Measurements from ENCODE around the gene SKOR1. TPM values are rescaled to one million over a fixed set of nuclear protein-coding genes. Genes with fewer than 3 reads are reported as not detected.

Gene SKOR1
- total and polyA plus RNA-seq, 2 of the 8 experiments (the other 6 are each of a cell fraction or from before 2014, with no cell fraction given), result 0.03 to 0.11 TPM

DNA sequence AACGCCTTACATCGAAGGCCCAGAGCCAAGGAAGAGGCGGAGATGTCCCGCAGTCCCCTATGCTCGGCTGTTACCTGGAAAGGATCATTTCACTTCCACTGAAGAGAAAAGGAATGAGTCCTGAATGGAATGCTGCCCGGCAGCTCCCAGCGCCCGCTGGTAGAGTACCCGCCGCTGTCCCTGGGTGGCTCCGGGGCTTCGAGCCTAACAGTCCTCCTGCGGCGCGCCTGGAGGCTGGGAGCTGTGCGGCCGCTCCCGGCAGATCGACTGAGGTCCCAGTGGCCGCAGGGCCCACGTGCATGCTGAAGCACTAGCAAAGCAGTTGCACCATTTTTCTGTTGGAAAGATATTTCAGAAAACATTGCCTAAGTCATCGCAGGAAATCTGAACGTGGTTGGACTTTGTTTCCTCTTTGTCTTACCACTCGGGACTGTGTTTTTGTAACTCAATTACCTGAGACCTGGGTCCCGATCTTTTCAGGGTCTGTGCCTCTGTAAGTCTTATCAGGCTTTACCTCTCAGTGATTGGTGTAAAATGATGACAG lies 13.6 kb downstream of the SKOR1 start (continued):
- TF ChIP-seq RNF2 (IDR thresholded peaks at IDR 0.05; ENCODE audit: borderline replicate concordance, low read depth, low read length, missing control alignments, poor library complexity, severe bottlenecking) (no peak), GABPA (IDR thresholded peaks at IDR 0.05; ENCODE audit: borderline replicate concordance, insufficient read depth, low read length) (no peak), HDAC6 (IDR thresholded peaks at IDR 0.05; ENCODE audit: low read depth, low read length) (no peak), TCF12 (IDR thresholded peaks at IDR 0.05; ENCODE audit: low read depth, low read length) (no peak), CBX8 (IDR thresholded peaks at IDR 0.05; ENCODE audit: borderline replicate concordance, low read depth, low read length) (no peak), JUN (IDR thresholded peaks at IDR 0.05; ENCODE audit: low read depth, low read length) (no peak), POU5F1 (IDR thresholded peaks at IDR 0.05; ENCODE audit: low read depth, low read length) (no peak), SP2 (IDR thresholded peaks at IDR 0.05; ENCODE audit: low read length) (no peak), ZNF274 (IDR thresholded peaks at IDR 0.05; ENCODE audit: borderline replicate concordance, extremely low read depth, low read length) (no peak), RAD21 (IDR thresholded peaks at IDR 0.05 in 1 of 2, conservative IDR thresholded peaks at IDR 0.05 in 1 of 2; ENCODE audit: low read depth in 2 of 2, low read length in 2 of 2) (peak in 1 of 2 experiments; percentile 28; a peak in 1 of 4 replicates), SIX5 (IDR thresholded peaks at IDR 0.05; ENCODE audit: low read depth, low read length) (no peak), TAF1 (IDR thresholded peaks at IDR 0.05; ENCODE audit: low read depth, low read length) (0 out of 2 replicates have a peak, but pooled peaks have one; percentile 40), NRF1 (IDR thresholded peaks at IDR 0.05; ENCODE audit: low read depth, low read length) (no peak), KDM4A (IDR thresholded peaks at IDR 0.05; ENCODE audit: low read depth, low read length, severe bottlenecking) (peak; percentile 65), BACH1 (IDR thresholded peaks at IDR 0.05; ENCODE audit: low read length) (no peak; the same call in 1 of the 2 replicates), SRF (IDR thresholded peaks at IDR 0.05; ENCODE audit: low read depth, low read length) (no peak), BCL11A (IDR thresholded peaks at IDR 0.05; ENCODE audit: low read depth in 2 of 2, low read length in 2 of 2) (no peak), KDM5A (IDR thresholded peaks at IDR 0.05; ENCODE audit: low read length) (no peak), CREB1 (IDR thresholded peaks at IDR 0.05) (no peak; the same call in 1 of the 2 replicates), RBBP5 (IDR thresholded peaks at IDR 0.05; ENCODE audit: borderline replicate concordance, low read depth, low read length) (no peak), SIN3A (conservative IDR thresholded peaks at IDR 0.05 in 1 of 2, IDR thresholded peaks at IDR 0.05 in 1 of 2; ENCODE audit: low read depth in 1 of 2, low read length in 2 of 2) (peak in 1 of 2 experiments; percentile 44; a peak in 1 of 4 replicates), CHD1 (IDR thresholded peaks at IDR 0.05; ENCODE audit: low read depth, low read length) (no peak), CEBPB (IDR thresholded peaks at IDR 0.05; ENCODE audit: low read depth, low read length) (no peak), ASH2L (IDR thresholded peaks at IDR 0.05; ENCODE audit: low read length) (peak; percentile 58)
- TF ChIP-seq, protein P1, sequence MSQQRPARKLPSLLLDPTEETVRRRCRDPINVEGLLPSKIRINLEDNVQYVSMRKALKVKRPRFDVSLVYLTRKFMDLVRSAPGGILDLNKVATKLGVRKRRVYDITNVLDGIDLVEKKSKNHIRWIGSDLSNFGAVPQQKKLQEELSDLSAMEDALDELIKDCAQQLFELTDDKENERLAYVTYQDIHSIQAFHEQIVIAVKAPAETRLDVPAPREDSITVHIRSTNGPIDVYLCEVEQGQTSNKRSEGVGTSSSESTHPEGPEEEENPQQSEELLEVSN (IDR thresholded peaks at IDR 0.05), result peak; percentile 83
